Skeletal muscle satellite cell (primary cell): ENCODE measurements around the gene GSK3B. TPM values are rescaled to one million over a fixed set of nuclear protein-coding genes. Genes with fewer than 3 reads are reported as not detected.
A peak's percentile ranks its signal among the peaks of the same experiment; 100 is the strongest.

Experiments
- H3K27me3 ChIP-seq: 2 replicates; pipeline ENCODE4 v1.7.0; 2013; ENCODE audit warnings: low read length; ENCODE audit not compliant: control insufficient read depth, insufficient read depth
- H3K36me3 ChIP-seq: 2 replicates; pipeline ENCODE4 v1.7.0; 2013; ENCODE audit warnings: mild to moderate bottlenecking, control low read depth, low read length; ENCODE audit not compliant: insufficient read depth
- H3K4me1 ChIP-seq: 2 replicates; pipeline ENCODE4 v1.7.0; 2013; ENCODE audit warnings: low read length; ENCODE audit not compliant: control insufficient read depth, insufficient read depth
- H3K4me2 ChIP-seq: 2 replicates; pipeline ENCODE4 v1.7.0; 2013; ENCODE audit warnings: mild to moderate bottlenecking, low read length
- H3K4me3 ChIP-seq: 2 replicates; pipeline ENCODE4 v1.7.0; 2013; ENCODE audit warnings: low read length
- H3K9ac ChIP-seq: 2 replicates; pipeline ENCODE4 v1.7.0; 2013; ENCODE audit warnings: mild to moderate bottlenecking, low read depth, low read length, moderate library complexity
- H3K9me3 ChIP-seq: replicated peaks from 2 replicates; pipeline ENCODE4 v1.7.0; 2013; ENCODE audit warnings: mild to moderate bottlenecking, control low read depth, low read length
- small RNA-seq: library from RNA; depleted of rRNA; stranded (forward); fragments of <200 nt; gene quantifications from one replicate; pipeline ENCODE3, GENCODE V24; 2012

Gene GSK3B

GRCh38 chr3:119782460-119782859, 311.8 kb downstream of the GSK3B start:
- H3K36me3 ChIP-seq, result no peaks in the 10 kb centered on the region
- peaks cover 23% of the 10 kb centered on the region for H3K4me1 ChIP-seq
- H3K9ac ChIP-seq, result no peak overlapping the region
- no peaks in the 10 kb centered on the region for H3K9me3 ChIP-seq
- H3K4me3 ChIP-seq, result no peak overlapping the region
- no peak overlapping the region for H3K4me2 ChIP-seq
- H3K27me3 ChIP-seq, result no peaks in the 10 kb centered on the region

GRCh38 chr3:119781330-119782198, 312.7 kb downstream of the GSK3B start, which contains the start of gene NR1I2:
Gene NR1I2 (plus strand): TSS chr3:119782101.
- no peak within 1 kb of the TSS for H3K9ac ChIP-seq
- H3K9me3 ChIP-seq, result peaks cover under 1% of the 10 kb centered on the region
- no peaks in the 10 kb centered on the region for H3K36me3 ChIP-seq
- H3K27me3 ChIP-seq, result no peaks in the 10 kb centered on the region
- H3K4me3 ChIP-seq, result no peak within 1 kb of the TSS
- no peak within 1 kb of the TSS for H3K4me2 ChIP-seq
- H3K4me1 ChIP-seq, result peaks cover 23% of the 10 kb centered on the region

- H3K9ac ChIP-seq, result peak overlapping the region; percentile 71
- H3K36me3 ChIP-seq, result no peaks in the 10 kb centered on the region
- H3K4me3 ChIP-seq, result no peak overlapping the region
- H3K9me3 ChIP-seq, result peaks cover 5% of the 10 kb centered on the region
- peaks cover 23% of the 10 kb centered on the region for H3K4me1 ChIP-seq
- H3K4me2 ChIP-seq, result no peak overlapping the region
- H3K27me3 ChIP-seq, result no peaks in the 10 kb centered on the region
These were observed 314.4 kb downstream of the GSK3B start for GRCh38 chr3:119779731-119780383.

GRCh38 chr3:119778811-119779210, 315.4 kb downstream of the GSK3B start:
- peaks cover 5% of the 10 kb centered on the region for H3K9me3 ChIP-seq
- H3K4me3 ChIP-seq, result no peak overlapping the region
- no peaks in the 10 kb centered on the region for H3K36me3 ChIP-seq
- H3K9ac ChIP-seq, result peak overlapping the region; percentile 71
- peaks cover 23% of the 10 kb centered on the region for H3K4me1 ChIP-seq
- H3K4me2 ChIP-seq, result peak overlapping the region; percentile 65
- H3K27me3 ChIP-seq, result no peaks in the 10 kb centered on the region

- Histone ChIP-seq H3K4me2 (peak overlapping the region; percentile 4), H3K9ac (peak overlapping the region; percentile 60), H3K4me1 (peaks cover 23% of the 10 kb centered on the region)
These were observed 316.1 kb downstream of the GSK3B start for GRCh38 chr3:119778176-119778575.

GRCh38 chr3:119776304-119776703, 317.9 kb downstream of the GSK3B start:
- Histone ChIP-seq H3K36me3 (no peaks in the 10 kb centered on the region), H3K27me3 (no peaks in the 10 kb centered on the region), H3K4me1 (peaks cover 23% of the 10 kb centered on the region), H3K4me3 (no peak overlapping the region), H3K4me2 (no peak overlapping the region), H3K9ac (no peak overlapping the region), H3K9me3 (peaks cover 5% of the 10 kb centered on the region)

More at GRCh38 chr3:119778176-119778575, 316.1 kb downstream of the GSK3B start:
- H3K36me3 ChIP-seq, result no peaks in the 10 kb centered on the region
- no peaks in the 10 kb centered on the region for H3K27me3 ChIP-seq
- H3K4me3 ChIP-seq, result no peak overlapping the region
- peaks cover 5% of the 10 kb centered on the region for H3K9me3 ChIP-seq

- no peaks in the 10 kb centered on the region for H3K36me3 ChIP-seq
- H3K9ac ChIP-seq, result no peak overlapping the region
- no peak overlapping the region for H3K4me2 ChIP-seq
- H3K27me3 ChIP-seq, result no peaks in the 10 kb centered on the region
- H3K4me3 ChIP-seq, result no peak overlapping the region
- peaks cover 26% of the 10 kb centered on the region for H3K4me1 ChIP-seq
- peaks cover 5% of the 10 kb centered on the region for H3K9me3 ChIP-seq
These were observed 319.8 kb downstream of the GSK3B start for GRCh38 chr3:119774444-119774843.

Small RNA genes lying within 50 kb of the gene (small RNA-seq; reads per million reads assigned to genes)
- not detected for gene RN7SL397P
- not detected for gene RN7SL762P
